GM12872 (cell line): ENCODE measurements around the gene SPG21.

Experiments used
- CTCF ChIP-seq: IDR thresholded peaks from 3 replicates; pipeline ENCODE4 v1.5.1; 2011; ENCODE audit warnings: low read depth, mild to moderate bottlenecking, low read length, moderate library complexity; ENCODE audit not compliant: insufficient read depth

The SPG21 gene

DNA sequence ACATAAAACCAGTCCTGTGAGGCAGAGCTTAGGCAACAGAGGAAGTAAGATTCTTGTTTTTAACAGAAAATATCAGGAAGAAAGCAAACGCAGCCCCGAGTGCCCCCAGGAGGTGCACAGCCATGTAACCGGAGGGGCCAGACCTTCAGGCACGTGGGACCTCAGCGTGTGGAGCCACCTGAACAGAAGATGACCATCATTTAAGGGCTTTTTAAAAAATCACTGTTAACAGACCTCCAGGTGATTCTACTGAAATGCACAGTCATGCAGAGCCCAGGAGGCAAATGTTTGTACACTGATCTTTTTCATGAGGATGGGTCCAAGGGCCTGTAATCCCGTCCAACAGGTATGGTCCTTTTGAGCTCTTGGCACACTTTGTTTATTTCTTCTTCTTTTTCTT lies 38.8 kb downstream of the SPG21 start:
- no peak for TF ChIP-seq CTCF

GRCh38 chr15:64949383-64950186 lies 40.1 kb downstream of the SPG21 start:
- no peak for TF ChIP-seq CTCF

GRCh38 chr15:64948916-64949315 lies 40.8 kb downstream of the SPG21 start:
- no peak for TF ChIP-seq CTCF

- TF ChIP-seq CTCF = no peak
These were observed 42.5 kb downstream of the SPG21 start for GRCh38 chr15:64947211-64947610.

- TF ChIP-seq CTCF = no peak
These were observed 44.8 kb downstream of the SPG21 start for GRCh38 chr15:64944961-64945360.

DNA sequence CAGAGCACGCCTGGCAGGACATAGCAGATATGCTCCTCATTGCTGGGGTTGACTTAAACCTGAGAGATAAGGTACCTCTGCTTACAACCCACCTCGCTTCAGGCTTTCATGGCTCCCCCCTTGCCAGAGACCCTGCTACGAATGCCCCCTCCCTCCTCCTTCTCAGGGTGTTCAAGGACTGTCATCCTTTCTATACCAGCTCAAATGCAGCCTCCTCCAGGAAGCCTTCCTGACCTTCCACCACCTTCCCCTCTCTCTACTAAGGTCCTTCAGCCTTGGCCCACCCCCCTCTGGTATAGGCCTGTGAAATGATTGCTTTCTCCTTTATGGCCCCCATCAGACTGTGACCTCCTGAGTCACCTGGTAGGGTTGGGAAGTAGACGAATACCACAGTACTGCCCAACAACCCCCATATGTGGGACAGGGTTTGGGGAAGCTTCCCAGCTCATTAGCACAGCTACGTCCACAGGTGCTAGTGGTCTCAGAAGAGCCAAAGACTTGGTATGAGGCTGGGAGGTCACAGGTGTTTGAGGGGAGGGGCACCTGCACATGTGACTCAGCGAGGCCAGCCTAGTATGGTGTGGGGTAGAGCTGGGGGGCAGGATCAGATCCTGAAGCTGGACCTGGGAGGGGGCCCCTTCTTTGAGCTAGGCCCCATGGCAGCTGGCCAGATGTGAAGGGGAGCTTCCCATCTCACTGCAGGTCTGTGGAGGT lies 46.0 kb downstream of the SPG21 start:
- no peak for TF ChIP-seq CTCF

- TF ChIP-seq CTCF = no peak
These were observed 47.4 kb downstream of the SPG21 start for GRCh38 chr15:64942356-64942755.
